G401.6 (cell line): ENCODE results near the gene COBLL1.

Experiments used
- FAIRE-seq: peaks from 2 replicates; lab custom pipeline; 2012; peaks lifted over from hg19 to GRCh38; lab: Jason Lieb, UNC

COBLL1 gene

DNA sequence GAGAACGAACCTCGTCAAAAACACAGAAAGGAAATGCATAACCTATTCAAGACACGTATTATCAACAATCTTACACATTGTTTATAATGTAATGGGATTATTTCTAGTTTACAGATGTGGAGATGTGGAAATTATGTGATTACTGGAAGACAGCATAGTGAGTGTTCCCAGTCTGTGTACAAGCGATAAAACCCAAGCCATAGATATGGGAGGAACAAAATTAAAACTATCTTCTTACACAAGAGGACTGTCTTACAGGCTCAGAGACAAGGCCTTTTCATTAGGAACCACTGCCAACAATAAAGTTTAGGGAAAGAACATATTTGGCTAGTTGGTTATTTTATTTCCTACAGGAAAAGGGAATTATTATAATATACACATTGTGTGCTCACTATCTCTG, 20.3 kb downstream of the COBLL1 start:
- no peak for FAIRE-seq

DNA sequence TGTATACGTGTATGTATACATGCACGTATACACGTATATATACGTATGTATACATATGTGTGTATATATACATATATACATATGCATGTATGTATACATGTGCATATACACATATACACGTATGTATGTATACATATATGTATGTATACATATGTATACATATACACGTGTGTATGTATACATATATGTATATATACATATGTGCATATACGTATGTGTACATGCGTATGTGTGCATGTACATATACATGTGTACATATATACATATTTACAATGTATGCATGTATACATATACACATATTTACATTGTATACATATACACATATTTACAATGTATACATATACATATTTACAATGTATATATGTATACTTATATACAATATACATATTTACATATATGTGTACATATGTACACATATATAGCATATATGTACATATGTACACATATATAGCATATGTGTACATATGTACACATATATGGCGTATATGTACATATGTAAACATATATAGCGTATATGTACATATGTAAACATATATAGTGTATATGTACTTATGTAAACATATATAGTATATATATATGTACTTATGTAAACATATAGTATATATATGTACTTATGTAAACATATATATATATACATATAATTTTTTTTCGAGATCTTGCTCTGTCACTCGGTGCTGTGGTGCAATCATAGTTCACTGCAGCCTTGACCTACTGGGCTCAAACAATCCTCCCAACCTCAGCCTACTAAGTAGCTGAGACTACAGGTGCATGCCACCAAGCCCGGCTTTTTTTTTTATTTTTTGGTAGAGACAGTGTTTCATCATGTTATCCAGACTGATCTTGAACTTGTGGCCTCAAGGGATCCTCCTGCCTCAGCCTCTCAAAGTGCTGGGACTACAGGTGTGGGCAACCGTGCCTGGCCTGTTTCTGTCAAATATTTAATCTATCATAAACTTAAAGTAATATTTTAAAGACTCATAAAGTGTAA, 23.2 kb downstream of the COBLL1 start:
- FAIRE-seq = no peak

DNA sequence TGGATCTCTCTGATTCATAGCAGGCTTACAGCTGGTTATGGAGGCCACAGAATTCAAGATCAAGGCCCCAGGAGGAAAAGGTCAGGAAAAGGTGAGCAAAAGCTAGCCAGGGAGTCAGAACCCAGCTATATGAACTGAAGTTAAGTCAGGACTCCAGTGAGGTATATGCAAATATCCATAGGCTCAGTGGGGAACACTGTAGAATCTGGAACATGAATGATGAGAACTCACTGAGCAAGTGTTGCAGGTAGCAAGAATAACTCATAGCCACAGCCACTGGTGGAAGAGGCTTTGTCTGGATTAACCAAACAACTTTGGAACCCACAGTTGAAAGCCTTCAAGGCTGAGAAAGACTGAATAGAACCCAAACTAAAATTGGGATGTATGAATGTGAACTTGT, 24.7 kb downstream of the COBLL1 start:
- FAIRE-seq = no peak

DNA sequence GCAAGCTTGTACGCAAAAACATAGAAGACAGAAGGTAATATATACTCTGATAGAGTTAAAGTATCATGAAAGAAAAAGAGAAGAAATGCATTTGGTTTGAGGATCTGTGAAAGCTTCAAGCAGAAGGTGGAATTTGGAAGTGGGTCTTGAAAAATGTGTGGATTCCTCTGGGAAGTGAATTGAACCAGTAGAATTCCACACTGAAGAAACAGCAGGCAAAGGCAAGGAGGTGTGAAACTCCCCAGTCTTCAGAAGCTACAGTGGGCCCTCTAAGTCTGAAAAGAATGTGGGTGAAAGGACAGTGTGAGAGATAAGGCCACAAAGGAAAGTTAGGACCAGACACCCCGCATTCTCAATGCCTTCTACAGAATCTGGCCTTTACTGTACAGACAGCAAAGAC, 25.6 kb downstream of the COBLL1 start:
- no peak for FAIRE-seq

DNA sequence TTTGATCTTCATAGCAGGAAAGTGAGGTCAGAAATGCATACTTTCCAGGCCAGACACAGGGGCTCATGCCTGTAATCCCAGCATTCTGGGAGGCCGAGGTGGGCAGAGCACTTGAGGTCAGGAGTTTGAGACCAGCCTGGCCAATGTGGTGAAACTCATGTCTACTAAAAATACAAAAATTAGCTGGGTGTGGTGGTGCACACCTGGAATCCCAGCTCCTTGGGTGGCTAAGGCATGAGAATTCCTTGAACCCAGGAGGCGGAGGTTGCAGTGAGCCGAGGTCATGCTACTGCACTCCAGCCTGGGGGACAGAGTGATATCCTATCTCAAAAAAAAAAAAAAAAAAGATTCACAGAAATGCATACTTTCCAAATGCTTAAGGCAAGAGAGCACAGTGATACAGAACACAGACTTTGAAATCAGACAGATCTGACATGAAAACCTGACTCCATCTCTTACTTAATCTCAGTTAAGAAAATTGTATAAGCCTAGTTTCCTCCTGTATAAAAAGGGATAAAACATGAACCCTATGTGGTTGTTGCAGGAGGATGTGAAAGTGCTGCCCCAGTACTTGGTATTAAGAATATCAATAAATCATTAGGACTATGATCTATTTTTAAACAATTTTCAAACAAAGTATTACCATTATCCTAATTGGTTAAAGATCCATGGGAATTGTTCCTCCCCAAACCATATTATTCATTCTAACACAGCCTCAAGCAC, 26.4 kb downstream of the COBLL1 start:
- no peak for FAIRE-seq

DNA sequence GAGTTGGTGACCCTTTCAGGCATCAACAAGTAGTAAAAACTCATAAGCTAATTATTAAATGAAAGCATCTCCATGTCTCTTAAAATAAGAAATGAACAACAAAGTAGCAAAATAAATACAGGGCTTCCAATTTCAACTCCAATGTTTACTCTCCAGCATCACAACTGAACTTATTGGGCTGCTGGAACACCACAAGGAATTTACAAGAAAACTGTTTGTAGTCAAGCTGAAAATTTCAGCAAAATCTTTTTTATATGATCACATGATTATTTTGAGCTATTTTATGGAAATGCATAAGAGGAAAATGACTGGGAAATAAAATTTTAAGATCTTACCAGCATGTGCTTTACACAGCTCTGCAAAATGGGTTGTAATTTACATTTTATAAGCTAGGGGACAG, 28.1 kb downstream of the COBLL1 start:
- no peak for FAIRE-seq

DNA sequence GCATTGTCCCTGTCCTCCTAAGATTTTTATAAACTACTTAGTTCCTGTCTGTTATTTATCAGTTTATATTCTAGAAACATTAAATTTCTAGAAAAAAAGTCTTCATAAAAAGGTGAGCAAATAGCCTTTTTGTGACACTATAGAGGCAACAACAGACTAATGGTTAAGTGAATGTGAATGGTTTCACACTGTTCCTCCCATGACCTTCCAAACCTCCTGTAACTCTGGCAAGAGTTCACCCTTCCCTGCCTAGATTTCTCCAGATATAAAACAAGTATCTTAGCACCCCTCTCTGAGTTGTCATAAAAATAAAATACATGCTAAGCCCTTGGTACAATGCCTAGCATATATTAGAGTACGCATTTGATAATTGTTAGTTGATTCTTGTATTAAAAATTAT, 29.2 kb downstream of the COBLL1 start:
- FAIRE-seq = no peak

DNA sequence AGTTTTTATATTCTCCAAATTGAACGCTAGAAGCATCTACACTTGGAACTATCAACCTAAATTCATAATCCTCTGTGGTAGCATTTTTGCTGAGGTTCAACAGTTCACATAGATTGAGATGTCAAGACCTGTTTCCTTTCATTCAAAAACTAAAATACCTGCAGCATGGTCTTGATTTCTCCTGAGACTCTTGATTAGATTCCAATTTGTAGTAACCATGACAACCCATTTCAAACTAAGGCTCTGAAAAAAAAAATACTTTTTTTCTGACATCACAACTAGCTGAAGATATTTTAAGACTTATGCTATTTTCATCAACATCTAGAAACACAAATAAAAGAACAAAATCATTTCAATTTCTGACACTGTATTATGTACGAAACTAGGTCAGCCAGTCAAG, 29.8 kb downstream of the COBLL1 start:
- FAIRE-seq = no peak

DNA sequence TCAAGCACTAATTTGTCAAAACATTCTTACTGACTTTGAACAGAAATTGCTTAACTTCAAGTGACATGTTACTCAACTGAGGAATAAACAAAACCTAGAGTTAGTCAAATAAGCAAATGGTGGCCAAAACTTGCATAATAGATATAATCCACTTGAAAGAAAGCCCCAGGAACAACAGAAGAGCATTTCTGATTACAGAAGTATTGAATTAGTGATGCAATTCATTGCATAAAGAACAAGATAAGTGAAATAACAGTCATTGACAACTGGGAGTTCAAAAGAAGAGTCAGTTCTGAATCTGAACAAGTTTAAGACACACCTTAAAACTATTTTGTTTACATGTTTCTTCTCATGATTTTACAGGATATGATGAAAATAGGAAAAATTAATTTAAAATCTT, 30.8 kb downstream of the COBLL1 start:
- no peak for FAIRE-seq

DNA sequence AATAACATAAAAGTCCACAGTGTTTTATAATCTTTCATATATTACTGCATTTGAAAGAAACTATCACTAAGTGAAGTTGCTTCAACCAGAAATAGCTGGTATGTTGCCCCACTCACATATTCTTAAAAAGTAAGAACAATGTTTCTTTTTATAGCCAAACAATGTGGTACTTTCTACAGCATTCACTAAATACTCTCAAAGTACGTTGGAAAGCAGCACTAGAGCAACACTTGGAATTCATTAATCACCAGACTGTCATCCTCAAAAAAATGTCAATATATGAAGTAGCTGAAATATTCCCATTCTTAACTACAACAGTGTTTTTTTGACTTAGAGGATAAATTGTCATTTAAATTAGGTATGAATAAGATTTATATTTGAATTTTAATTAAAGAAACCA, 32.8 kb downstream of the COBLL1 start:
- FAIRE-seq = no peak

DNA sequence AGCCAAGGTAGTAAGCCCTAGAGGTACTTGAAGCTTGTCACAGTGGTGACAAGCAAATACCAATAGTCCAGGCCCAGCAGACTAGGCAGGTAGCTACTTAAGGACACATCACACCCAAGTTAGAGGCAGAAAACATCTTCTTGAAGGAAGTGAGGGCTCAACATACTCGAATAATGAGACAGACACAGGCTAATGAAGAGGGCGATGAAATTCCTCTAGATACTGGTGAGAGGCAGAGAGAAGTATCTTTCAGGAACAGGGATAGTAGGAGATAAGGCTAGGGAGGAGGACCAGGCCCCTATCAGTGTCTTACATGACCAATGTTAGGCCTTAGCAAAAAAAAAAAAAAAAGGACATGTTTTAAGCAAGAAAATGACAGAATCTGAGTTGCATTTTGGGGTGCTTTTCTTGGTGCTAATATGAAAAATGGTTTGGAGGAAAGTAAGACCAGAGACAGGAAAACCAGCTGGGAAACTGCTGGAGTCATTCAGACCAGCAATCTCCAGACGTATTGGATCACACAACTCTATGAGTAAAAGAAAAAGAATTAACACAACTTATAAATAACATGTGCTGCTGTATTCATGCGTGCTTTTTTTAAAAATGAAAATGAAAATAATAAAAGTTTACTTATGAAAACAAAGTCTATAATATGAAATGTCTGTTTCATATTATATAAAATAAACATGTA, 37.7 kb downstream of the COBLL1 start:
- FAIRE-seq = no peak

DNA sequence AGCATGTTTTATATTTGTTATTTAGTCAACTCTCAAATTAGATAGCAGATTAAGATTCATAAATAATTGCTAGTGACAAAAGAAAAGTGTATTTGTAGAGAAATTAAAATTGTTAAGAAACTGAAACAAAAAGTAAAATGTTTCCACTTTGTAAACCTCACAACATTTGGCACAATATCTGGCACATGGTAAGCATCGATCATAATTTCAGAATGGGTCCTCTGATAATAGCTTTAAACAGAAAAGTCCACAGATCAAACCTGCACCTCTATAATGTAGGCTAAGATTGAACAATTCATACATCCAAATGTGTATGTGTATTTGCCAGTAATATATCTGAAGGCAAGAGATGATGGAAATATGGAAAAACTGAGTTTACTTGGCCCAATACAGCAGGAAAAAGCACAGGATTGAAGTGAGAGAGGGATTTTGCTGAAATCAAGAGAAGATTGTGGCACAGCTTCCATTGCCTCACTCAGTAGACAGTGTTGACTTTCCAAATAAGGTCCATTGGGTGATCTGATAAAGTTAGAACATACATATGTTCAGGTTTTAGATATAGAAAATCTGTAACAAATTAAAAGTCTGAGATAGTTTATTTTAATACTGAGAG, 39.4 kb downstream of the COBLL1 start:
- no peak for FAIRE-seq

DNA sequence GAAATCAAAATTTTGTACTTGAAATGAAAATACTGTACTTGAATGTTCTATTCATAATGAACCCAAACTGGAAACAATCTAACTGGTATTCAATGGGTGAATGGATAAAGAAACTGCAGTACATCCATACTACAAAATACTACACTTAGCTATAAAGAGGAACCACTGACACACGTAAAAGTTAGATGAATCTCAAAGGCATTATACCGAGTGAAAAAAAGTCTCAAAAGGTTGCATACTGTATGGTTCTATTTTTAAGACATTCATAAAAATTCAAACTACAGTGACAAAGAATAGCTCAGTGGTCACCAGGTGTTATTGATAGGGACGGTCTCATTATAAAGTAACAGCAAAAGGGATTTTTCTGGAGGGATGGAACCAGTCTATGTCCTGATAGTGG, 41.1 kb downstream of the COBLL1 start:
- FAIRE-seq = no peak

DNA sequence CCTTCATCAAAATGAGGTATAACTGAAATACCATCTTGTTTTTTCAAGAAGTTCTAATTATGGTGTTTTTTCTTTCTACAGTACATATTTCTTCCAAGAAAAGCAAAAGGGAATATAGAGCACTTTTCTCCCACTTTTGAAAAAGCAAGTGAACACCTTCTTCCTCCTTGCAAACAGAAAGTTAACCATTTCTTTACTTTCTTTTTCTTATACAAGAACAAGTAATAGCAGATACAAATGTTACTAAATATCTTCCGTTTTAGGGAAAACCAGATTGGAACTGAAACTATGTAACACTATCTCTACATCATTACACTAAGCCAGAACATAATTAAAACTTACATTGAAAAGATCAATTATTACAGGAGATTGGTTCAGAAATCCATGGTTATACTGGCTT, 44.0 kb downstream of the COBLL1 start:
- FAIRE-seq = no peak

DNA sequence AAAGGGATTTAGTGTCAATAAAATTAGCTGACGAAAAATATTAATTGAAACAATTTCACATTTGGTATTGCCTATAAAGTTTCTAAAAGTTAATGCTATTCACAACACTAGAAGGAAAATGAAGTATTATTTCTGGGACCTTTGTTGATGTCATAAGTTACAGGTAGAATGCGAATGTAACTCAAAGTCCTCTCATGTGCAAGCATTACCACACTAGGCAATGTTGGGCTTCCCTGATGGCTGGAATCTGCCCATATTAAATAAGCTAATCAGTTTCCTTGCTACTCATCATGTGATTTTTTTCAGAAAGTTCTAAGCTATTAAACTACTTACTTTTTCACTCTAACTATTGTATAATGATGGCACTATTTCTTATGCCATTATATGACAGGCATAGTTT, 44.6 kb downstream of the COBLL1 start:
- FAIRE-seq = no peak

DNA sequence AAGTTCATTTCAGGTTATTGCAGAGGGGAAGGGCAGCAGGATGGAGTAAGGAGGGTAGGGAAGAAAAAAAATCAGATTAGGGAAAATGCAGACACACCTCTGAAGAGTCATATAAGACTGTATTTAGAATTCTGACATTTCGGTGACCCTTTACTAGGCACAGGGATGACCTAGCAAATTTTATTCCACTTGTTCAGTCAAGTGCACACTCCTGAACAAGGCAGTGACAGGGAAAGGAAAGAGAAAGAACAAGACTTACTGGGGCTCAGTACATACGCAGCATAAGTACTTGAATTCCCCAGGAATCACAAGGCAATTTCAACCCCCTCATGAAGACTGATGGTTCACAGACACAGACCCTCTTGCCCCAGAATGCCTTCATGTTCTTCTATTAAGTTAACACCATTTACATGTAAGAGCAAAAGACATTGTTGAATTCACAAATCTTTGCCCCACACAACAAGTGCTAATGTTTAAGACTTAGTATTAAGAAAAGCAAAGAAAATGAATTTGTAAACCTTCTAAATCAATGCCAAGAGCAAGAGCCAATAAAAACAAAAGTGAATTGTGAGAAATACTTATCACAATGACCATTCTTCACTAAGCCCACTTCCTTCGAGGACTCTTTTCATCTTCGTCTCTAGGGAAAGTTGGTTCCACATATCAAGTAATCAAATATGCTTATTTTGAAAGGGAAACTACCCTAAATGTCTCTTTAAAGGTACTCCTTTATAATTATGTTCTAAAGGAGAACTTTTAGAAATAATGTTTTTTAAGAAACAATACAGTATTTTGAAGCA, 47.0 kb downstream of the COBLL1 start:
- FAIRE-seq = no peak

DNA sequence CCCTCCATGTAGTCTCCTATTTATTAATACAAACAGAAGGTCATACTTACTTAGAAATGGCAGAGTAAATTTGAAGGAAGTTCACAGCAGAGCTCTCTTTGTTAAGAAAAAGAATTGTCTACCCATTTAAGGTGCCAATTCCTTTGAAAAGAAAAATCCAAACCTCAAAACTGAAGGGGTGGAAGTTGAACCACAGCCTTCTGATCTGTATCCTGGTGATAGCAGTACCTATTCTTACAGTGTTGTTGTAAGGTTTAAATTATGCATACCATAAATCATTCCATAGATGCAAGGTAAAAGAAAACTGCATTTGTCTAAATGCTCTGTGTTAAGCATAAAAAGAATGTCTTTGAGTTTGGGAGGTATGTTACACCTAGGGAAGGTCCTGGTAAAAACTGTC, 47.6 kb downstream of the COBLL1 start:
- no peak for FAIRE-seq

DNA sequence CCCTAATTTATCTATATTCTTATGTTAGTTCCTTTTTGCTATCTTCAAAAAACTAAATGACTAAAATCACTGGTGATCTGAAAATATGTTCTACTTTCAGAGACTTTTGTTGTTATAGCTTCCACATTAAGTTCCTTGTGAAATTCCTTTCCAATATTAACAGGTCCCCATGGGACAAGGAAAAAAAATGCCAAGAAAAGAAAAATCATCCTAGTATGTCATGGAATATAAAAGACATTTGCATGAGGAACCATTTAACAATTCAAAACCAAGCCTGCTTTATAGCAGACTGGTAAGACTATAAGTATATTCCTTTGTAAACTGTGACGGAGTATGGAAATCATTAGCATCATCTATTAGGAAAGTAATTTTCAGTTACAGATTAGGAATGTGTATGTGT, 48.1 kb downstream of the COBLL1 start:
- FAIRE-seq = no peak

DNA sequence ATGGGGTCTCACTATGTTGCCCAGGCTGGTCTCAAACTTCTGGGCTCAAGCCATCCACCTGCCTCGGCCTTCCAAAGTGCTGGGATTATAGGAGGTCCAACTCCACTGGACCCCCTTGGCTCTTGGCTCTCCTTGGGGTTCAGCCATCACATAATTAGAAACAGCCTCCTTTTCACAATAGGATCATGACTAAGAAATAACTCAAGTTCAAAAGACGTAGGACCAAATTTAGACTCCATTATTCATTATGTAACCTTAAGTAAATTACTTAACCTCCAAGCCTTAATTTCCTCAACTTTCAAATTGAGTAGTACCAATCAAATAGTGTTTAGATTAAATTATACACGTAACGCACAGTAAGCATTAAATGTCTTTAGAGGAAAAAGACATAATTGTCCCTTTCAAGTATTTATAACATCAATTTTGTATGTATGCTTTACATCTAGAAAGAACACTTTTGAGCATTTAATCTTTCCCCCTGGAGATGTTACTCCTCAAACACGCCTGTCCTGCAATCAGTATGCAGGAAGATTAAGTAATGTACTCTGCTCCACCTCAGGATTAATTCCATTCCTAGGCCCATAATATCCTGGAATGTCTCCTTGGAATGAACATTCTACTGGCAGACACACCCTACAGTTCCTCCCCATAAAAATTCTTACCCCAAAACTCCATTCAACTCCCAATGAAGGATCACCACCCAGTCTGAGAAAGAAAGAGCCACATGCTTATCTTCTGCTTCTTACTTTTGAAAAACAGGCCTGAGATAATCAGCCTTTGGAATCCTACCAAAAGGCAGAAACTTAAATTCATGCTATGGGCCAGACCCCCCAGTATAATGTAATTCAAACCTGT, 49.1 kb downstream of the COBLL1 start:
- FAIRE-seq = no peak

DNA sequence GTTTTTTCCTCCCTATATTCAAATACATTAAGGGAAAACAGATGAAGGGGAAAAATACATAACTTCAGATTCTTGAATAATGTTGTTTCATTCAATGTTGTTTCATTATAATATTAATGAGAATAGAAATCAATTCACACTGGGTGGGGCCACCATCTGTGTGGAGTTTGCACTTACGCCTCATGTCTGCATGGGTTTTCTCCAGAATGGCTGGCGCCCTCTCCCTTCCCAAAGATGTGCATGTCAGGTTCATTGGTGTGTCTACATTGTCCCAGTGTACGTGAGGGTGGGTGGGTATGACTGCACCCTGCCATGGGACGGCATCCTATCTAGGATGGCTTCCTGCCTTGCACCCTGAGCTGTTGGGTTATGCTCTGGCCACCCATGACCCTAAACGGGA, 51.7 kb downstream of the COBLL1 start:
- FAIRE-seq = no peak

DNA sequence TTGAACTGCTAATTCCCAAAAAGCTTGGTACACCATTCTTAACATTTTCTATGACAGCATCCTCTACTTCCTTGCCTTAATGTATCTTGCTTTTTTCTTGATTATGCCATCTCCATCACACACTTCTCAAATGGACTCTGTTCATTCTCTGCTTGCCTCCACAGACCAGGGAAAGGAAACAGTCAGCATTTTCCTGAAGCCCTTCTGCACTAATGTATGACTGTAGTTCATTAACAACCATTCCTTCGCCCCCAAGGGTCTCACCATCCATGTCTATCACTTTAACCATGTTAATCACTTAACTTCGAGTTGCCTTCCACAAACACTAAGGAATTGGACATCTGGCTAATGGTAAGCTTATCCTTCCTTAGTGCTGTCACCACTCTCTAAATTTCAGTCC, 54.8 kb downstream of the COBLL1 start:
- FAIRE-seq = no peak
